Activated CD4-positive, alpha-beta T cell treated with anti-CD3 and anti-CD28 coated beads for 24 hours (primary cell): ENCODE measurements around the gene LTBP1.
"Not testable (repeated sequence)": the region's sequence is repeated elsewhere in the genome, so short reads cannot be mapped to it uniquely, and the experiment has no call there.

Source experiments
- DNase-seq, 2 donors: peaks; one replicate each; pipeline ENCODE4 v3.0.0-alpha.2; 2020; ENCODE audit warnings: low read depth in 2 of 2

The LTBP1 gene

DNA sequence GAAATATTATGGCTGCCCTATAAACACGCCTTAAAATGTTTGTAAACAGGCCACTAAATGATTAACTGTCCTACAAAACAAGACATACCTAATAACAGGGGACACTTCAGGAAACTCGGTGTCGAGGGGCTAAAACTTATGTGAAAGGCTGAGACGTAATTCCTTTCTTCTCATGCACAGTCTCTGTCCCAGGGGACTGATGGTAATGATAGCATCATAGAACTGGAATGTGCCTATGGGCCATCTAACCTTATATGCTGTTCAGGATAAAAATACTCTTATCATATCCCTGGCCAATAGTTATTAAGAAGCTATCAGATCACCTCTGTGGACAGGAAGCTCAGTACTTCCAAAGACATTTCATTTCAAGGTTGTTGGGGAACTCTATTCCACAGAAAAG lies 277.1 kb downstream of the LTBP1 start:
- DNase-seq = no peak

DNA sequence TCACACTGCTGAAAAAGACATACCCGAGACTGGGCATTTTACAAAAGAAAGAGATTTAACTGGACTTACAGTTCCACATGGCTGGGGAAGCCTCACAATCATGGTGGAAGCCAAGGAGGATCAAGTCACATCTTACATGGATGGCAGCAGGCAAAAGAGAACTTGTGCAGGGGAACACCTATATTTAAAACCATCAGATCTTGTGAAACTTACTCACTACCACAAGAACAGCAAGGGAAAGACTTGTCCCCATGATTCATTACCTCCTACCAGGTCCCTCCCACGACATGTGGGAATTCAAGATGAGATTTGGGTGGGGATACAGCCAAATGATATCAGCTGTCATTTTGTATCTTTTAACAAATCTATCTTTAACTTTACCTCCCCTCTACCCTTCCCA lies 278.6 kb downstream of the LTBP1 start:
- no peak for DNase-seq

DNA sequence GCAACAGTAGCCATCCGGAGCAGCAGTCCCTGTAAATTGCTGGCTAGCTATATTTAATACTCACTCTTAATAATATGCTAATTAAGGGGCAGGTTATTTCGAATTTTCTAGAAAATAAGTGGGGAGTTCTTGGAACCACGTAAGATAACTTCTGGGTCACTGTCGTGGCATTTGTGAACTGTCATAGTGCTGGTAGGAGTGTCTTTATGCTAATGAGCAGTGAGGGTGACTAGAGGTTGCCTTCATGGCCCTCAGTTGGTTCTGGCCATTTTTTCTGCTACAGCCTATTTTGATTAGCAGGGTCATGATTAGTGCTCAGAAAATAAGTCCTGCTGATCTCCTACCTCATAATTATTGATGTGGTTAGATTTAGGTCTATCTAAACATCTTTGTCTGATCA lies 279.8 kb downstream of the LTBP1 start:
- DNase-seq = no peak

DNA sequence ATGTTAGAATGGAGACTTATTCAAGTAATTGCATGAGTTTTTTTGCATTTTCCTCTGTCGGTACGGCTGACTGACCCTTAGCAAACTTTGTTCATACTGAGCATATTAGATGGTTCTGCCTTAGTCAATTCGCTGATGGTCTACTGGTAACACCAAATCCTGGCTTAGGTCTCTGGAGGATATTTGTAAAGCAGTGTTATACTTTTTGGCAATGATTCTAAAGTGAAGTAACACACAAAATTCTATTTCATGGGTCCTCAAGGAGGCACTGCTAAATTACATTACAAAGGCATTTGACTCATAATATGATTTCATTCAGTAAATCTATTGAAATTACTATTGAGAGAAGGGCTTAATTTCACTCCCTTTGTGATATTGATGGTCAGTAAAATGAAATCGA lies 282.9 kb downstream of the LTBP1 start:
- DNase-seq = no peak

DNA sequence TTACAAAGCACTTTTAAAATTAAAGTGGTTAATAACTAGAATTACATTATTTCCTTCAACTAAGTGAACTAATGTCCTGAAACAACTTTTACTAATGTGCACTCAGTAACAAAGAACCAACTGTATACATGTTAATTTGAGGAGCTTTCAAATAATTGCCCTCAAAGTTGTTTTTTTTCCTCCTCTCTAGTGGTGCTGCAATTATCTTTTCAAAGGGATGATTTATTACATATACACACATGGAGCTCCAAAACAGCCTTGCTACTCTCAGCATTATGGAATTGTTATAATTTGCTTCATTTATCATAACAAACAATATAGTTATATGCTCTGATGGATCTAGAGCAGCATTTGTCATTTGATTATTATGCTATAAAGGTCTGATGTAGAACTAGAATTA lies 283.4 kb downstream of the LTBP1 start:
- no peak for DNase-seq

DNA sequence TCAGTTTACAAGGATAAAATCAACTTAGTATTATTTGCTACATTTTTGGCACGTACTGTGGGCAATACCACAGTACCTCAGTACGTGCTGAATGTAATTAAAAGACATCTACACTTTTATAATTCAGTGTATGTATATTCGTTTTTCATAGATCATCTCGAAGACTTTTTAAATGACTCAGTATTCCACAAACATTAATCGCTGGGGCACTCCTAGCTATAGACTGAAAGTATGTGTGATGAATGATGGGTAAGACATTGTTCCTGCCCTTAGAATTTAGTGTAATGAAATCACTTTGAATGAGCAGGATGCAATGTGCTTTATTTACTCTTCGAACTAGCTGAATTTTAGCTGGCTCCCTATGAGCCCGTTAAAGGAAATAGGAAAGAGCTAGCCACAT lies 284.1 kb downstream of the LTBP1 start:
- no peak for DNase-seq

DNA sequence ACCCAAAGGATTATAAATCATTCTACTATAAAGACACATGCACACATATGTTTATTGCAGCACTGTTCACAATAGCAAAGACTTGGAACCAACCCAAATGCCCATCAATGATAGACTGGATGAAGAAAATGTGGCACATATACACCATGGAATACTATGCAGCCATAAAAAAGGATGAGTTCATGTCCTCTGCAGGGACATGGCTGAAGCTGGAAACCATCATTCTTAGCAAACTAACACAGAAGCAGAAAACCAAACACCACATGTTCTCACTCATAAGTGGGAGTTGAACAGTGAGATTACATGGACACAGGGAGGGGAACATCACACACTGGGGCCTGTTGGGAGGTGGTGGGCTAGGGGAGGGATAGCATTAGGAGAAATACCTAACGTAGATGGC lies 288.8 kb downstream of the LTBP1 start:
- DNase-seq = not testable (repeated sequence)

DNA sequence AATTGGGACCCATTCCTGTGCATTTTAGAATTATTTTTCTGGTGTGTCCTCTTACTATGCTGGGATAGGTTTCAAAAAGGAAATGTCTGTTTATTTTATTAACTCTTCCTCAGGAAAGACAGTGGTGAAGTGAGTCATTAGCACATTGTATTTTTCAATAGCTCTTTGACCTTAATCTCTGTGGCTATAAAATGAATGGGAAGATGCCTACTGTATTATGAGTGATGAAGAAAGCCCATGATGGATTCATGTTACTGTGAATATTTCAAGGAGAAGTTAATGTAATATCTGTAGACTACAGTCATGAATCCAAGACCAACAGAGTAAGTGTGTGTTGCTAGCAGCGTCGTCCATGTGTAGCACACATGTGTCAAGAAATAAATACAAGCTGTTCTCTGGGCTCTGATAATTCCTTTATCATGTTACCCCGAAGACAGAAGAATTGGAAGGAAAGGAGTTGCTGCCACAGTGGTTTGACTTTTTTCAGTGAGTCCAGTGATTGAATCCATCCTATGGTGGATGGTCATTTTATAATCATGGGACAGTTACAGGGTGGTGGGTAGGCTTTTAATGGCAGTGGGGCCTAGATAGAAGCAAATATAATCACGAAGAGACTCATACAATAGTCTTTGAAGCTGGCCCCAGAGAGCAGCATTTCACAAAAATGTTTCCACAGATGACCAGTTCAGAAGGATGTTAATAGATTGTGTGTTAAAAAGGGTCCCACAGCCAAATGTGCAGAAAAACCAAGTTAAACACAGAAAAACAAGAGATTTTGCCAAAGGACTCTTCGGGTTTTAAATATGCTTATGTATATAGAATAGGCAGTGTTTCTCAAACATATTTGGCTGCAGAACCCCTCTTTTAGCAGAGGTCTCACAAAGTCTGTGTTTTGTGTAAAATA lies 290.0 kb downstream of the LTBP1 start:
- no peak for DNase-seq

DNA sequence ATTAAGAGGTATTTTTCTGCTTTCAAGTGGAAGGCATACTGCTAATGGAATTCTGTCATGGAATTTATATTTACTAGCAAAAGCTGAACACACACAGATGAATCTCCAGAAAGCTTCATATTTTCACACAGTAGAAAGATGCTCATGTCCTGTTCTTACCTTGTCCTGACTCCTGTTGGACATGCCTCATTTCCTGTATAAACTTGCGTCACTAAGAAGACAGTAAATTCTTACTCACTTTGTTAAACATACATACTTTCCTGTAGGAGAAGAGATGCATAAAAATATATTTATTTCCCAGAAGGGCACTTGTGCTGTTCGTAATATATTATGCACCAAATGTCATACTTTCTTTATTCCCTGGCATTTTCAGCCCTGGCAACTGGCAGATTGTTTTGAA lies 291.4 kb downstream of the LTBP1 start:
- no peak for DNase-seq

DNA sequence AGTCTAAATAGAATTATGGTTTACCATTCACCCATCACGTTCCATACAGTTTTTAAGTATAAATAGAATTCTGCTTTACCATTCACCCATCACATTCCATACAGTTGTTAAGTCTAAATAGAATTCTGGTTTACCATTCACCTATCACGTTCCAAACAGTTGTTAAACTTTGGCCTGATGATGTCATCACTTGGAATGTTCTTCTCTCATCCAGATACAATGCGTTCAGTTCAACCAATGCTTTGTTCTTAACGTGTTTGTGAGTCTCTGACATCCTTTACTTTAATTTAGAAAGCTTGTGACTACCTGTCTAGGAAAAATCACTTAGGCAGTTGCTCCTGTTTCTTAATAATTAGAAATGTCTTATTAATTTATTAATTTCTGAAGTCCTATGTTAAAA lies 293.4 kb downstream of the LTBP1 start:
- DNase-seq = no peak

DNA sequence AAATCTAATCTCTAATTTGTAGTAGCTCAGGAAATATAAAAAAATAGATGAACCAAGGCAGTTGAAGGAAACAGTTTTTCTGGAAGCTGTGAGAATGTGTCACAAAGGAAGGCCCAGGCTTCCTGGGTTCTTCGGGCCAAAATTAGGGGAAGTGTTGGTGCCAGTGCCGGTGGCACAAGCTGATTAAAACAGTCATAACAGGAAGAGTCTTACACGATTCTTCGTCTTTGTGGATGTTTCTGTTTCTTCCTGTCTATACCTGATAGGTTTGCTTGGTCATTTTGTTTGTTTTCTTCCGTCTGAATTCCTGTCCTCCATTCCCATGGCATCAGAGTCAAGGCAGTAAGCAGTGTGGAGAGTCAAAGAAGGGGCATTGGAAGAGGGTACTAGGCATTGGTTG lies 294.3 kb downstream of the LTBP1 start:
- no peak for DNase-seq

DNA sequence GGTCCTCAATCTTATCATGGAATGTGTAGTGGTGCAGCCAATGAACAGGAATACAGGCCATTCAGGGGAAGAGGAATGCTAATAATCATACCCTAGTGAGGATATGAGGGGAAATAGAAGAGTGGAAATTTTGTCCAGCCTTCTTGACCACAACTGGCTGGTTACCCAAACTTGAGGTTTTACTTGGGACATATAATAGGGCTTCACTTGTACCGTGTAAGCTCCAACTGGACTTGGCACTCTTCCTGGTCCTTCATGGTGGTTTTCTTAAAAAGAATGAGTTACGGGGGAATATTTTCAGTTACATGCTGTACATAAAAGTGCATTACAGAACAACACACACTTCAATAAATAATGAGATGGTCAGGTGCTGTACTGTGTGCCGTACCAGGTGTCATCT lies 294.8 kb downstream of the LTBP1 start:
- no peak for DNase-seq

DNA sequence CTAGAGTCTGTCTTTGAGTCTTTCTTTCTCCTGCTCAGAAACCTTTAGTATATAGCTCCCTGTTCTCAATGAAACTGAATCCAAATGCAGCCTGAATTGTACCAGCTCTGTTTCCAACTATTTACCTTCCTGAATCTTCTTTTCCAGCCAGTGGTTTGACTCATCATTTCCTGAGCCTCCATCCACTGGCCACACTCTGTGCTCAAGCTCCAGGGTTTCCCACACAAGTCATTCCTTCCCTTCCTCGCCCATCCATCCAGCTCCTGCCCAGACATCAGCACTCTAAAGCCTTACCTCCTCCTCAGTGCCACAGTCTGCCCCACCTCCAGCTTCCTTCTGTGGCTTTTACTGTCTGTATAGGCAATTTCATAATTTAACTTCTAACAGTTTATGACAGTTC lies 296.1 kb downstream of the LTBP1 start:
- no peak for DNase-seq

DNA sequence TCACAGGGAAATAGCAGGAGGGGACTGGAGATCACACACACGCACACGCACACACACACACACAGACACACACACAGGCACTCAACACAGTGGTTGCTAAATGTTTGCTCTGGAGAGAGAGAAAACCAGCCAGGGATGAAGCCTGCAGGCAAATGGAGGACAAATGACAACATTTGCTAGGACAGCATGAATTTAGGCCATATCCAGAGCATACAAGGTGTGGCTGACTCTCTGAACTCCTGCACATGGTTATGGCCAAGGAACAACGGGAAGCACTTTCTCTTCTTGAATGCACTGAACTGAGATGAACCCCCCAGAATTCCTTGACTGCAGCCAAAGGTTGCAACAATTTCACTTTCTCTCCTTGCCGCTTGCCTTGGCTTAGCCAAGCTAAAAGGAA lies 299.7 kb downstream of the LTBP1 start:
- DNase-seq = no peak

DNA sequence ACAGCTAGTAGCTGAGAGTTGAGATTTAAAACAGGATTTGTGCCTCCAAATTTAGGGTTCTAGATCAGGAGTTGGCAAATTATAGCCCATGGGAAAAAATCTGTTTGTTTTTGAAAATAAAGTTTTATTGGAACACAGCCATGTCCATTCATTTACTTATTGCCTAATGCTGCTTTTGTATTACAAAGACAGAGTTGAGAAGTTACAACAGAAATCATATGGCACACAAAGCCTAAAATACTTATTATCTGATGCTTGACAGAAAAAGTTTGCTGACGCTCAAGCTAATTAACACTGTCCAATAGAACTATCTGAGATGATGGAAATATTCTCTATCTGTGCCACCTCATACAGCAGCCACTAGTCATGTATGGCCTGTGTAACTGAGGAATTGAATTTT lies 300.6 kb downstream of the LTBP1 start:
- DNase-seq = no peak

DNA sequence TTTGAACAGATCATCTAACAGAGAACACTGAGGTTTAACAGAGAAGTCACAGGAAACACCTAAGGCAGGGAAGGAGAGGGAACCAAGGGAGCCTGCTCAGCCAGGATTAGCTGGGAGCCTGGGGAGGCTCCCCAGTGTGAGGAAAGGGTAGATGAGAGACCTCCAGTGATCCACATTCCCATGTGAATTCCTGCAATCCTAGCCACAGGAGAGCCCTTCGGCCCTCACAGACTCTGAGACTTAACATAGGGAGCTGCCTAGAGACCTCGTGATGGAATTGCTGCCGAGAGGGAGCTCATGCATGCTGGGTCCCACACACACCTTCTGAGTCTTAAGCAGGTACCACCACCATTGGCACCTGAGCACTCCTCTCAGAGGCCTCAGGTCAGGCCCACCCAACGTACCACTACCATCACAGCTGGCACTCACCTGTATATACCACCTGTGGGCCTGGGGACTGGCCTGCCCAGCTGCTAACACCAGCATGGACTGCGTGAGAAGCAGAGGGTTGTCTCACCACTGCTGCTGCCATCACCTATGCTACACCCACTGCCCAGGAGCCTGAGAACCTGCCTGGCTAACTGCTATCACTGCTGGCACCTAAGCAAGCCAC lies 303.8 kb downstream of the LTBP1 start:
- no peak for DNase-seq

DNA sequence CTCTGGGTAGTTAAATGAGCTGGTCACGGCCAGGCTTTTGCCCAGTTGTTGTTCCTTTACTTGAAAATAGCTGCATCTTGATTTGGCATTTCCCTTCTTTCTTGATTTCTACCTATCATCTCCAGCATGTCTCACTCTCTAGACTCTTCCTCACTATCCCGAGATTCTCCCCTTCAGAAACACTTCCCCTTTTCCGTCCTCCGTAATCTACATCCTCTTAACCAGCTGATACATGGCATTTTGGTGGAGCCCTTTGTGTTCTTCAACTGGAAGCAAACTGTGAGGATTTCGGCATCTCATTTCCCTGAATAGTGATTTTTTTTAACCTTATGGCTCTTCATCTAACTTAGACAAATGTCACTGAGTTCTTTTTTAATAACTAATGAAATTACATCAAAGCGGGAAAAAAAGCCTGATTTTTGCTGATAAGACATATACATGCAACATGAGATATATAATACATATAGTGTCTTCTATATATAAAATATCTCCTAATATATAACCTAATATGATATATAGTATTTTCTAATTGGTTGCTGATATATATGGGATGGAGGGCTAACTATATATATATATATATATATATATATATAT lies 309.5 kb downstream of the LTBP1 start:
- DNase-seq = no peak

DNA sequence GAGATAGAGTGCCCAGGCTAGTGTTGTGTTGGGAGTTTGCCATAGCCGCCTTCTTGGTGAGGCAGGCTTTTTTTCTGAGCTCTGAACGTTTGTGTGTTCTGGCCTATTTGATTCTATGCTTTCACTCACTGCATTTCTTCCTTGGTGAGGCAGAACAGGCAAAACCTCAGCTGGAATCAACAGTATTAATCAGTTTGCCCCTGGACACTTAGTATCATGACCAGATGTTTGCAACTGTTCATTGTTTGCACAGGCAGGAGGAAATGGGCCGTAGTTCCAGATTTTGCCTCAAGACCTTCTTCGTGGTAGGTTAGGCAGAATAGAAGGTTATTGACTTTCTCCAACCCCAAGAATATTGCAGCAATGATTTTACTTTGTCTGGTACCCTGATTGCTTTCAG lies 311.6 kb downstream of the LTBP1 start:
- DNase-seq = no peak

DNA sequence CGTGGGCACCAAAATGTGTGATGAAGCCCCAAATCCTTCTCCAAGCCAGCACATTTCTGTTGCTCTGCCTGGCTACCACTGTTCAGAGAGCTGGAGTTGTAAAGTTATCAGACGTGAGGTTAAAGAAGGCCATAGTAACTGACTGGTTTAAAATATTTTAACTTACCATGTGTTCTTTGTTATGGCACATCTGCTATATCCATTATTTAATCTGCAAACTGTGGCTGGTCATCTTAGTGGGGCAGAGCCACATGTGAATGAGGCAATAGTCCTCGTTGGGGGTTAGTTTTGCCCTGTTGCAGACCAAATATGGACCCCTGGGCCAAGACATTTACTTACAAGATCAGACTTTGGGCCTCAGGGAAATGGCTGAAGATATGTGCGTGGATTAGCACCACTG lies 315.3 kb downstream of the LTBP1 start:
- DNase-seq = no peak

DNA sequence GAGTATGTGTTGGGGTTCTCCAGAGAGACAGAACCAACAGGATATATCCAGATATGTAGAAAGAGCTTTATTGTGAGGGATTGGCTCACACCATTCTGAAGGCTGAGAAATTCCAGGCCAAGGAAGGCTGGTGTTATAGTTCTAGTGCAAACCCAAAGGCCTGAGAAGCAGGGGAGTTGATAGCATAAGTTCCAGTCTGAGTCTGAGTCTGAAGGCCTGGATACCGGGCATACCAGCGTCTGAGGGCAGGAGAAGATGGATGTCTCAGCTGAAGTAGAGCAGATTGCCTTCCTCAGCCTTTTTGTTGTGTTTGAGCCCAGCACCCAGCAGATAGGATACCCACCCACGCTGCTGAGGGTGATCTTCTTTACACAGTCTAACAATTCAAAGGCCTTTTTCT lies 318.0 kb downstream of the LTBP1 start:
- no peak for DNase-seq

DNA sequence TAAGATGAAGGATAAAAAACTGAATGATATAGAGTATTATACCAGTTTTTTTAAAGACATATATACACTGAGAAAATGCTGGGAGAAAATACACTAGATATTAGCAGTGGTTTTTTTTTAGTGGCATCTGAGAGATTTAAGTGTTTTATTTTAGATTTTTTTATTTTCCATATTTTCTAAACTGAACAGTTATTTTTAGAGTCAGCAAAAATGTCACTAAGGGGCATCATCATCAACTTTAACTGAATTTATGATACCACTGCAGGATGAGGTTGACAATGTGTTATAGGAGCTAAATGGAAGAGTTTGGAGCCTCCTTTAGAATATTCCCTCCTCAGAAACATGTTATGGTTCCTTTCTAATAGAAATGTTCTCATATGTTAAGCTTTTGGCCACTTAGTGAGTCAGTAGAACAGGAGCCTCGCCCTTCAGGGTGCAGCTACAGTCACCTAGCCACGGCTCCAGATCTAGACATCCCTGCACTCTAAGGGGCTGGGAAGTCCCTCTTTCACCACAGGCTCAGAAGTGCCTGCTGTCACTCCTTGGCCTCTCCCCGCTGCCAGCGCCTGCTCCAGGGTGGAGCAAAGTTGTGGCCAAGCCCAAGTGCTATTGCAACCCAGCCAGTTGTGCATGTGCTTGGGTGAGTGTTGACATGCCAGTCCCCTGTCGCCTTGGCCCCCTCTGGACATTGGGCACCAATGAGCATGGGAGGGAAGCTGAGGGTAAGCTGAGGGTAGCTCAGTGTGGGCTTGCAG lies 319.0 kb downstream of the LTBP1 start:
- no peak for DNase-seq

DNA sequence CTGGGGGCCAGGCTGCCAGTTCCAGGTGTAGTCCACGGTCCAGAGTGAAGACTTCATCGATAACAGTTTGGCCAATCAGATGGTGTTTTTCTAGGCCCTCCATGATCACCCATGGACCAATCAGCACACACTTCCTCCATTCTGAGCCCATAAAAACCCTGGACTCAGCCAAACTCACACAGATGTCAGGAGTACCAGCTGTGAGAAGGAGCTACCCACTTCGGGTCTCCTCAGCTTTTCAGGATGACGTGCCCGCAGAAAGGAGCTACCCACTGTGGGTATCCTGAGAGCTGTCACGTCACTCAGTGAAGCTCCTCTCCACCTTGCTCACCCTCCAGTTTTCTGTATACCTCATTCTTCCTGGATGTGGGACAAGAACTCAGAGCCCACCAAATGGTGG lies 319.7 kb downstream of the LTBP1 start:
- no peak for DNase-seq
